Fibroblast of villous mesenchyme (primary cell): ENCODE measurements around the gene PLCB2. TPM values are rescaled to one million over a fixed set of nuclear protein-coding genes. Genes with fewer than 3 reads are reported as not detected.
A peak's percentile ranks its signal among the peaks of the same experiment; 100 is the strongest.

Experiments used
- DNase-seq: peaks from one replicate; pipeline ENCODE4 v3.0.0-alpha.2; 2010; ENCODE audit warnings: low read depth
- H3K4me3 ChIP-seq: 2 replicates; pipeline ENCODE4 v1.5.1; 2011; ENCODE audit warnings: low read depth, mild to moderate bottlenecking, low read length
- total RNA-seq: library from RNA; depleted of rRNA; stranded (reverse); fragments of >200 nt; gene quantifications from 2 replicates; pipeline ENCODE4 v1.2.3, GENCODE V29; 2012
- TF ChIP-seq, protein P1 (sequence below): IDR thresholded peaks from 2 replicates; pipeline ENCODE4 v1.5.1; 2012; ENCODE audit warnings: low read depth, mild to moderate bottlenecking, low read length; ENCODE audit not compliant: insufficient read depth

The PLCB2 gene
- total RNA-seq, 1 donor: 0.43 TPM

DNA sequence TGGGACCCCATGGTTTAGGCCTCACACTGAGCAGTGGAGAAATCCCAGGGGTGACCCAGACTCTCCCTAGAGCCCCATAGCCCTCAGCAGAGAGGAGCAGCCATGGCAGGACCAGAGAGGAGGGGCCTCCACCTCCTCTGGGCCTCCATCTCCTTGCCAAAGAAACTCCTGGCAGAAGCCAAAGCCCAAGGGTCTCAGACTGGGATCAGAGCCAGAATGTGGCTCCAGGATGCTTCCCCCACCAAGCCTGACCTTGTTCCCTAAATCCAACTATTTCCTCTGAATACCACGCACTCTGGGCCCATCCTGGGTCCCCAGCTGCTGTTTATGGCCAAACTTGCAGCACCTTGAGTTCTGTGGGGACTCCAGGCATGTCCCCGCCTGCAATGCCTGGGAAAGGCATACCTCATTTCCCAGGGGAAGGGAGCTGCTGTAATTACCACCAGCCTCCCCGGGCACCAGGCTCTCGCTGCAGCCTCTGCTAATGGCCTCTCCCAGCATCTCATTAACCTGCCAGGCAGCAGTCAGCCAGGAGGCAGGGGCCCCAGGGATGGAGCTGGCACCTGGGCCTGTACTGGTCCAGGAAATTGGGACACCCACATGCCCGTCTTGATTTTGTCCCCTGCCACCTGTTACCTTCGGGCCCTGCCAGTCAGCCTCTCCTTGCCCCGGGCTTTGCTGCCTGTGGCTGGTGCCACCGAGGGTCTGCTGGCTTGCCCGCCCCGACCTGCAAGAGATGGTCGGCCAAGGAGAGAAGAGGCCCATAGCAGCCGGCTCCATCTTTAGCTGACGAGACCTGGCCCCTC is 28.4 kb upstream of the PLCB2 start:
- H3K4me3 ChIP-seq: no peak overlapping the region
- TF ChIP-seq, protein P1, sequence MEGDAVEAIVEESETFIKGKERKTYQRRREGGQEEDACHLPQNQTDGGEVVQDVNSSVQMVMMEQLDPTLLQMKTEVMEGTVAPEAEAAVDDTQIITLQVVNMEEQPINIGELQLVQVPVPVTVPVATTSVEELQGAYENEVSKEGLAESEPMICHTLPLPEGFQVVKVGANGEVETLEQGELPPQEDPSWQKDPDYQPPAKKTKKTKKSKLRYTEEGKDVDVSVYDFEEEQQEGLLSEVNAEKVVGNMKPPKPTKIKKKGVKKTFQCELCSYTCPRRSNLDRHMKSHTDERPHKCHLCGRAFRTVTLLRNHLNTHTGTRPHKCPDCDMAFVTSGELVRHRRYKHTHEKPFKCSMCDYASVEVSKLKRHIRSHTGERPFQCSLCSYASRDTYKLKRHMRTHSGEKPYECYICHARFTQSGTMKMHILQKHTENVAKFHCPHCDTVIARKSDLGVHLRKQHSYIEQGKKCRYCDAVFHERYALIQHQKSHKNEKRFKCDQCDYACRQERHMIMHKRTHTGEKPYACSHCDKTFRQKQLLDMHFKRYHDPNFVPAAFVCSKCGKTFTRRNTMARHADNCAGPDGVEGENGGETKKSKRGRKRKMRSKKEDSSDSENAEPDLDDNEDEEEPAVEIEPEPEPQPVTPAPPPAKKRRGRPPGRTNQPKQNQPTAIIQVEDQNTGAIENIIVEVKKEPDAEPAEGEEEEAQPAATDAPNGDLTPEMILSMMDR: no peak
- no peak for DNase-seq

DNA sequence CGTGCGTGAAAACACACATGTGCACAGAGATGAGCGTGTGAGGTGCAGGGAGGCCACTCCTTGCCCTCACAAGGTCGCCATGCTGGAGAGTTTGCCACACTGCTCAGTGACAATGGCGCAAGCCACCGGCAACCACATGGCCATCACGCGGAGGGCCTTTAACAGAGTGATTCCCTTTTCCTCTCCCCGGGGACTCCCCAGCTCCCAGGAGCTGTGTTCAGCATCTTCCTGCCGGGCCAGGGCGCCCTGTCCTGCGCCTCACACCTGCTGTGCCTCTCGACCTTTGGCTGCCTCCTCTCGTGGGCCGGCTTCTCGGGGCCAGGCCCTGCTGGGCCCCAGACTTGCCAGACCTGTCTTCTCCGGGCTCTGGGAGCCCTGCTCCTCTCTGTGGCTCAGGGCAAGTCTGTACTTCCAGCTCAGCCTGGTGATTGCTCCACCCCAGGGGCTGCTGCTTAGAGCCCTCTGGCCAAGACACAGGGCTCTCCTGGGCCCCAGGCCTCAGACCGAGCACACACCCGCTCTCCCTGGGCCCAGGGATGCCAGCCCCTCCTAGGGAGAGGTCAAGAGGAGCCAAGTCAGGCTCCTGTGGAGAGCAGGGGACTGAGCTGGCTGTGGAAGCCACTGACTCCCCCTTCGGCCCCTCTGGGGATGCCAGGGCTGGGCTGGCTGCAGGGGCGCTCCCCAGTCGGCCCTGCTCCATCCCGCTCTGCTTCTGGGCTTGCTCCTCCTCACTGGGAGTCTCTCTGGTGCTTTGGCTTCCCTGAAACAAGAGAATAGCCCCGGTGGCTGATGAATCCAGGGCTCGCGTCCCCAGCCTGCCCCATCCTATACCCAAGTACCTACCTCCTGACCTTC is 27.4 kb upstream of the PLCB2 start:
- TF ChIP-seq, protein P1: no peak
- no peak overlapping the region for H3K4me3 ChIP-seq
- no peak for DNase-seq

DNA sequence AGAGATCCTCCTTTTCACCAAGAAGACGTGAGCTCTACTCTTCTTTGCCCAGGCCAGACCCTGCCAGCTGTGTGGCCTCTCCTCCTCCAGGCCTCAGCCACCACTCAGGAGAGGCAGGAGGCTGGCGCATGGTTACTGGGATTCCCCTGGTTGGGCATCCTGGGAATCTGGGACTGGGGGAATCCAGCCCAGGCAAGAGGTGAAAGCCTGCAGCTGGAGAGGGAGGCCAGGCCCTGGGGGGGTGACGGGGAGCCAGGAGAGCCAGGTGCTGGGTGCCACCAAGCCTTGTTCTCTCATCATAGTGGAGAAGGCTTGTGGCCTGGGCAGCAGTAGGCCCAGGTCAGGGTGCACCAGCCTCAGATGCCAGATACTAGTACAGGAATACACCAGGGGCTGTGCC is 26.8 kb upstream of the PLCB2 start:
- H3K4me3 ChIP-seq: no peak overlapping the region
- TF ChIP-seq, protein P1: no peak
- DNase-seq: no peak

DNA sequence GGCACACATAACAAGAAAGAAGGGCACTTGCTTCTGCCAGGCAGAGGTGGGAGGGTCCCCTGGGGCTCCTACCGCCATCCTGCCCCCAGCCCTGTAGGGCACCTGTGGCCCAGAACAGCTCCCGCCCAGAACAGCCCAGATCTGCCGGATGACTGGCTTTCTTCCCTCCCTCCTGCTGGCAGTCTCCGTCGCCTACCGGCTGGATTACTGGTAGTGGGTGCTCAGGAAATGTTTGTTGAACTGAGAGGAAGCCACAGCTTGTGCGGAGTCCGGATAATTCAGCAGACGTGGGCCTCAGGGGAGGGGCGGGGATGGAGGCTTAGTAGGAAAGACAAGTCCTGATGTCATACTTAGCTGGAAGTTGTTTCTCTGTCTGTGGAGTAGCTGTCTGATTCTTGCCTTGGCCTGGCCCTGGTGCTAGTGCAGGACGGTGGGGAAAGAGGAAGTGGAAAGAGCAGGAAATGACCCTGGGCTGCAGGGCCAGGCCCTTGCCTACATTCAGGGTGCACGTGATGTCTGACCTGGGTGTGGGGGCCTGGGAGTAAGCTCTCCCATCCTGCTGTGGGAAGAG is 26.3 kb upstream of the PLCB2 start:
- DNase-seq: peak; percentile 94
- H3K4me3 ChIP-seq: no peak overlapping the region
- TF ChIP-seq, protein P1: no peak

DNA sequence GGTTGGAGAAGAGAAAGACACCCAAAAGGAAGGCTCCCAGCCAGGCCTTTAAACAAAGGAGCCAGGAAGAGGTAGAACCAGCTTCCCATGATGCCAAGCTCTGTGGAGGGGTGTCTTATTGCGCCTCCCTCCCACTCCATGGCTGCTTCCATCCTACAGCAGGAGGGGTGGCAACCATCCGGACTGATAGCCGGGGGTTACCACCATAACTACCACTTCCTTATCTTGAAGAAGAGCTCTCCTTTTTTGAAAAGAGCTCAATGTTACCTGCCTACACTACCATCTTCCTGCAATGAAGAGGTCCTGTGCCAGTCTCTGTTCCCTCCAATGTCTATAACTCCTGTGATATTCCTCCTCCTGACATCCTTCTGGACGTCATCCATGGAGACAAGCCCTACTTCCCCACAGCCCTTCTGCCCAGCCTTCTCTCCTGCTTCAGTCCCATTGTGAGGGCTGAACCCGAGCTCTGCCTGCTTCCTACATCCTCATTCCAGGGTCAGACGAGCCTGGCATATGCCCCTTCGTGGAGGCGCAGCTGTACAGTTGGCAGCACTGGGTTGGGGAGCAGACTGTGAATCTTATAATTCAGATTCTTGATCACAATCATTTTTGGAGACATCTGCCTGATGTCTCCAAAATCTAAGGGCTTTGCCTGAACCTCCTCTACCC is 24.5 kb upstream of the PLCB2 start:
- H3K4me3 ChIP-seq: no peak overlapping the region
- TF ChIP-seq, protein P1: no peak
- DNase-seq: no peak

DNA sequence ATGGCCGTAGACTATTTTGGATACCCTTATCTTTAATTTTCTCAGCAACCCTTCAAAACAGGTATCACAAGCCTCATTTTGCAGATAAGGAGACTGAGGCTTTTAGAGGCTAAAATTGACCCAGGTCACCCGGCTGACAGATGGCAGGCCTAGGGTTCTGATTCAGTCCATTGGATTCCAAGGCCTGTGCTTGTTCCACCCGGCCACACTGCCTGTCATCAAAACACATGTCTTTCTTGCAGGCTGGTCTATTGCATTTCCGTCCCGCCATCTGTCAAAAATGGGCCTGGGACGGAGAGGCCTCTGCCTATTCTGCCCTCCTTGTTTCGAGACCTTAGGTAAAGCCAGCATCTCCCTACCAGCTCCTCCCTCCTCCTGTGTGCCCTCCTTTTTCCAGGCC is 23.9 kb upstream of the PLCB2 start:
- DNase-seq: no peak
- H3K4me3 ChIP-seq: no peak overlapping the region
- TF ChIP-seq, protein P1: no peak
